ENCODE data around the gene RGL1.

GRCh38 chr1:183757061-183757460 lies 47.9 kb upstream of the RGL1 start:
- TF ChIP-seq EZH2 (IDR thresholded peaks at IDR 0.05; ENCODE audit: low read length, unreplicated experiment) (no peak), EZH2phosphoT487 (IDR thresholded peaks at IDR 0.05; ENCODE audit: borderline replicate concordance, low read length) (no peak)
- TF ChIP-seq, protein P1, sequence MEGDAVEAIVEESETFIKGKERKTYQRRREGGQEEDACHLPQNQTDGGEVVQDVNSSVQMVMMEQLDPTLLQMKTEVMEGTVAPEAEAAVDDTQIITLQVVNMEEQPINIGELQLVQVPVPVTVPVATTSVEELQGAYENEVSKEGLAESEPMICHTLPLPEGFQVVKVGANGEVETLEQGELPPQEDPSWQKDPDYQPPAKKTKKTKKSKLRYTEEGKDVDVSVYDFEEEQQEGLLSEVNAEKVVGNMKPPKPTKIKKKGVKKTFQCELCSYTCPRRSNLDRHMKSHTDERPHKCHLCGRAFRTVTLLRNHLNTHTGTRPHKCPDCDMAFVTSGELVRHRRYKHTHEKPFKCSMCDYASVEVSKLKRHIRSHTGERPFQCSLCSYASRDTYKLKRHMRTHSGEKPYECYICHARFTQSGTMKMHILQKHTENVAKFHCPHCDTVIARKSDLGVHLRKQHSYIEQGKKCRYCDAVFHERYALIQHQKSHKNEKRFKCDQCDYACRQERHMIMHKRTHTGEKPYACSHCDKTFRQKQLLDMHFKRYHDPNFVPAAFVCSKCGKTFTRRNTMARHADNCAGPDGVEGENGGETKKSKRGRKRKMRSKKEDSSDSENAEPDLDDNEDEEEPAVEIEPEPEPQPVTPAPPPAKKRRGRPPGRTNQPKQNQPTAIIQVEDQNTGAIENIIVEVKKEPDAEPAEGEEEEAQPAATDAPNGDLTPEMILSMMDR (conservative IDR thresholded peaks at IDR 0.05; ENCODE audit: low read depth, low read length), result no peak

Measured in PC-3 (cell line).